ENCODE data around the gene LYPD6B. TPM values are rescaled to one million over a fixed set of nuclear protein-coding genes. Genes with fewer than 3 reads are reported as not detected.

LYPD6B gene
- total and polyA plus RNA-seq, 2 donors (not counting 1 experiment from before 2014, with no cell fraction given) = 1.5 to 2.7 TPM

DNA sequence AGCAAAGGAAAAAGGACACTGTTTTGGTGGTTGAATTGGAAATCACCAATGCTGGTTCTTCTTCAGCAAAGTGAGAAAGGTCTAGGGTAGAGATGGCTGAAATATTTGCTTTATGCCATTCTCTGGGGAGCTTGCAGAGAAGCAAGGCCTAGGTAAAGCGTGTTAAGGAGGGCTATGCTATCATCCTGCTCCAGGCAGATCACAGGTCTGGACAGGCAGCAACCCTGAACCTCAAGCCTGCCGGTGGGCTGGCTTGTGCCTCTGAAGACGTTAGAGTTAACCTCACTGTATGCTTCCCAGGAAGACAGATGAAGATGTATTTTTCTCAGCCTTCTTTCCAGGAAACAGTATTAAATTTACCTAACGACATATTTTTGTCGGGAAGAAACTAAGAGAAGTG lies 153.4 kb downstream of the LYPD6B start:
- Mint-ChIP-seq H3K4me1 (peaks cover 1% of the 10 kb centered on the region), H3K27me3 (no peaks in the 10 kb centered on the region), H3K9me3 (ENCODE audit: insufficient read depth) (no peaks in the 10 kb centered on the region), H3K27ac (no peak overlapping the region), H3K4me3 (no peak overlapping the region)
- Histone ChIP-seq H3K79me2 (ENCODE audit: control insufficient read depth, insufficient read depth, low read length) (no peaks in the 10 kb centered on the region), H3K4me2 (replicated peaks; ENCODE audit: low read depth, low read length, poor library complexity, severe bottlenecking) (no peak overlapping the region), H3K27me3 (replicated peaks in 1 of 4; ENCODE audit: control extremely low read depth in 1 of 4, control insufficient read depth in 3 of 4, insufficient read depth in 4 of 4, low read length in 3 of 4) (no peaks in the 10 kb centered on the region), H3K27ac (ENCODE audit: low read length in 2 of 2) (no peak overlapping the region), H3K4me3 (ENCODE audit: control extremely low read depth in 1 of 5, extremely low read depth in 1 of 5, insufficient read depth in 1 of 5, low read depth in 2 of 5, low read length in 4 of 5) (no peak overlapping the region), H3K4me1 (ENCODE audit: control insufficient read depth in 2 of 2, insufficient read depth in 2 of 2, low read length in 2 of 2) (no peaks in the 10 kb centered on the region), H2AFZ (ENCODE audit: insufficient read depth, low read depth, low read length, poor library complexity, severe bottlenecking) (no peak overlapping the region), H3K9ac (ENCODE audit: low read length) (no peak overlapping the region), H3K9me3 (ENCODE audit: control extremely low read depth in 1 of 3, control insufficient read depth in 2 of 3, insufficient read depth in 1 of 3, low read length in 2 of 3) (no peaks in the 10 kb centered on the region), H3K36me3 (replicated peaks in 1 of 2; ENCODE audit: control extremely low read depth in 1 of 2, control insufficient read depth in 1 of 2, extremely low read depth in 1 of 2, insufficient read depth in 2 of 2, low read length in 1 of 2) (no peaks in the 10 kb centered on the region), H4K20me1 (ENCODE audit: control insufficient read depth, insufficient read depth, low read length, poor library complexity, severe bottlenecking) (no peaks in the 10 kb centered on the region)
- 87% methylated on average over 2 of the region's 5 CpGs for WGBS (ENCODE audit: insufficient coverage)
- no peak for TF ChIP-seq EZH2 (IDR thresholded peaks at IDR 0.05; ENCODE audit: borderline replicate concordance, insufficient read depth, low read depth, low read length, poor library complexity, severe bottlenecking)
- TF ChIP-seq, protein P1, sequence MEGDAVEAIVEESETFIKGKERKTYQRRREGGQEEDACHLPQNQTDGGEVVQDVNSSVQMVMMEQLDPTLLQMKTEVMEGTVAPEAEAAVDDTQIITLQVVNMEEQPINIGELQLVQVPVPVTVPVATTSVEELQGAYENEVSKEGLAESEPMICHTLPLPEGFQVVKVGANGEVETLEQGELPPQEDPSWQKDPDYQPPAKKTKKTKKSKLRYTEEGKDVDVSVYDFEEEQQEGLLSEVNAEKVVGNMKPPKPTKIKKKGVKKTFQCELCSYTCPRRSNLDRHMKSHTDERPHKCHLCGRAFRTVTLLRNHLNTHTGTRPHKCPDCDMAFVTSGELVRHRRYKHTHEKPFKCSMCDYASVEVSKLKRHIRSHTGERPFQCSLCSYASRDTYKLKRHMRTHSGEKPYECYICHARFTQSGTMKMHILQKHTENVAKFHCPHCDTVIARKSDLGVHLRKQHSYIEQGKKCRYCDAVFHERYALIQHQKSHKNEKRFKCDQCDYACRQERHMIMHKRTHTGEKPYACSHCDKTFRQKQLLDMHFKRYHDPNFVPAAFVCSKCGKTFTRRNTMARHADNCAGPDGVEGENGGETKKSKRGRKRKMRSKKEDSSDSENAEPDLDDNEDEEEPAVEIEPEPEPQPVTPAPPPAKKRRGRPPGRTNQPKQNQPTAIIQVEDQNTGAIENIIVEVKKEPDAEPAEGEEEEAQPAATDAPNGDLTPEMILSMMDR (IDR thresholded peaks at IDR 0.05) = no peak
- no peak for ATAC-seq (ENCODE audit: low read depth)
- DNase-seq = no peak
- ChIA-PET POLR2A (no interaction called here), CTCF (no interaction called here)
- intact Hi-C loops (cut with micrococcal nuclease) = no loop called here

DNA sequence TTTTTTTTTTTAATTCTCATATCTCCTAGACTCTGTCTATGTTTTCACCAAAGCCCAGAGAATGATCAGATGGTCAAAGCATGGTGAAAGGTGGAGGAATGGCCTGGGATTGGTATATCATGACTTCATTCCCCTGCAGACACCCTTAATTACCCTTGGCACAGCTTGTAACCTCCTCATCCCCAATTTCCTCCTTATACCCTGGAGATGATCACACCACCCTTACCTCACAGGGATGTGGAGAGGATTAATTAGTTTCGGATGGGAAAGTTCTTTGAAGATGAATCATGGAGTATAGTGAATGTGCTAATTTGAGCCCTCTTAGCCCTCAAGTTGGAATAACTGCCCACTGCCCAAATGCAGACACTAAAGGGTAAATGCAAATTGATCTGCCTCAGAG lies 153.9 kb downstream of the LYPD6B start:
- H3K4me1 ChIP-seq (ENCODE audit: control insufficient read depth in 2 of 2, insufficient read depth in 2 of 2, low read length in 2 of 2) = no peaks in the 10 kb centered on the region
- H3K9me3 ChIP-seq (ENCODE audit: control extremely low read depth in 1 of 3, control insufficient read depth in 2 of 3, insufficient read depth in 1 of 3, low read length in 2 of 3) = no peaks in the 10 kb centered on the region
- no peaks in the 10 kb centered on the region for H3K4me1 Mint-ChIP-seq
- no peak overlapping the region for H3K4me3 Mint-ChIP-seq
- H3K36me3 ChIP-seq (replicated peaks in 1 of 2; ENCODE audit: control extremely low read depth in 1 of 2, control insufficient read depth in 1 of 2, extremely low read depth in 1 of 2, insufficient read depth in 2 of 2, low read length in 1 of 2) = no peaks in the 10 kb centered on the region
- ATAC-seq (ENCODE audit: low read depth) = no peak
- POLR2A ChIA-PET = no interaction called here
- no CpG with 5 or more reads among the region's 1 CpG for WGBS (ENCODE audit: insufficient coverage)
- intact Hi-C loops (cut with micrococcal nuclease) = no loop called here
- TF ChIP-seq EZH2 (IDR thresholded peaks at IDR 0.05; ENCODE audit: borderline replicate concordance, insufficient read depth, low read depth, low read length, poor library complexity, severe bottlenecking) = no peak
- TF ChIP-seq, protein P1 (IDR thresholded peaks at IDR 0.05) = no peak
- no peak overlapping the region for H3K4me2 ChIP-seq (replicated peaks; ENCODE audit: low read depth, low read length, poor library complexity, severe bottlenecking)
- no peak overlapping the region for H3K27ac Mint-ChIP-seq
- H3K27me3 ChIP-seq (replicated peaks in 1 of 4; ENCODE audit: control extremely low read depth in 1 of 4, control insufficient read depth in 3 of 4, insufficient read depth in 4 of 4, low read length in 3 of 4) = no peaks in the 10 kb centered on the region
- no peaks in the 10 kb centered on the region for H4K20me1 ChIP-seq (ENCODE audit: control insufficient read depth, insufficient read depth, low read length, poor library complexity, severe bottlenecking)
- no peak overlapping the region for H3K4me3 ChIP-seq (ENCODE audit: control extremely low read depth in 1 of 5, extremely low read depth in 1 of 5, insufficient read depth in 1 of 5, low read depth in 2 of 5, low read length in 4 of 5)
- no peak overlapping the region for H3K27ac ChIP-seq (ENCODE audit: low read length in 2 of 2)
- no peaks in the 10 kb centered on the region for H3K27me3 Mint-ChIP-seq
- CTCF ChIA-PET = no interaction called here
- H2AFZ ChIP-seq (ENCODE audit: insufficient read depth, low read depth, low read length, poor library complexity, severe bottlenecking) = no peak overlapping the region
- no peaks in the 10 kb centered on the region for H3K9me3 Mint-ChIP-seq (ENCODE audit: insufficient read depth)
- DNase-seq = no peak
- no peaks in the 10 kb centered on the region for H3K79me2 ChIP-seq (ENCODE audit: control insufficient read depth, insufficient read depth, low read length)
- no peak overlapping the region for H3K9ac ChIP-seq (ENCODE audit: low read length)

Data from B cell (primary cell).